ENCODE data around the gene GPR27.

GPR27 gene

DNA sequence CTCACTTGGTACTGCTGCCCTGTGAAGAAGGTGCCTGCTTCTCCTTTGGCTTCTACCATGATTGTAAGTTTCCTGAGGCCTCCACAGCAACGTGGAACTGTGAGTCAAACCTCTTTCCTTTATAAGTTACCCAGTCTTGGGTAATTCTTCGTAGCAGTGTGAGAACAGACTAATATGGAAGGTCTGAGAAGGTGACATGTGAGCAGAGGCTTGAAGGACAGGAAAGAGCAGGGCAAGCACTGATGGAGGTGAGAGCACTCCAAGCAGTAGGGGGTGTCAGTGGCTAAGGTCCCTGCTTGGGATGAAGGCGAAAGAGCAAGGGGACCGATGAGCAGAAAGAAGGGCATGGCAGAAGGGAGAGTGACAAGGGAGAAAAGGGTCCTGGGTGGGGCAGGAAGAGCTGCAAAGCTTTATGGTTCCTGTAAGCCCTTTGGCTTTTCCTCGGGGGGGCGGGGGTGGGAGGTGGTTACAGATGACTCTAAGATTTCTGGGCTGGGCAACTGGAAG lies 32.0 kb upstream of the GPR27 start:
- DNase-seq (ENCODE audit: insufficient read length) (no peak), FAIRE-seq (no peak)
- TF ChIP-seq POLR2AphosphoS5 (IDR thresholded peaks at IDR 0.05; ENCODE audit: low read depth, low read length) (no peak), TAF1 (IDR thresholded peaks at IDR 0.05; ENCODE audit: borderline replicate concordance, low read depth, low read length) (no peak), POLR2A (IDR thresholded peaks at IDR 0.05; ENCODE audit: low read depth, low read length) (no peak)

DNA sequence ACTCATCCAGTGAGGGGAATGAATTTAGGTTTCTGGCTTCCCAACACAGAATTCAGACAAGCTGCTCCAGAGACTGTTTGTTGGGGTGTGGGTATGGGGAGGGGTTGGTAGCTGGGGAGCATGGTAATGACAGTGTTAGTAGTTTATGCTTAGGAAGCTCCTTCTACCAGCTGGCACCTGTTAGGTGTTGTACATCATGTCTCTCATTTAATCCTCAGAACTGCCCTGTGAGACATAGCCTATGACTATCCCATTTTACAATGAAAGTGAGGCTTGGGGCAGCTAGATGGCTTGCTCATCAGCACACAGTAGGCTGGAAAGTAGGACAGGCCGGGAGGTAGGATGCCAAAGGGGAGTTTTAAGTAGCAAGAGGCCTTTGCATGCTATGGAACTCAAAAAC lies 31.0 kb upstream of the GPR27 start:
- FAIRE-seq (no peak), DNase-seq (ENCODE audit: insufficient read length) (no peak)
- TF ChIP-seq POLR2AphosphoS5 (IDR thresholded peaks at IDR 0.05; ENCODE audit: low read depth, low read length), result no peak
- TF ChIP-seq TAF1 (IDR thresholded peaks at IDR 0.05; ENCODE audit: borderline replicate concordance, low read depth, low read length), result no peak
- TF ChIP-seq POLR2A (IDR thresholded peaks at IDR 0.05; ENCODE audit: low read depth, low read length), result no peak

DNA sequence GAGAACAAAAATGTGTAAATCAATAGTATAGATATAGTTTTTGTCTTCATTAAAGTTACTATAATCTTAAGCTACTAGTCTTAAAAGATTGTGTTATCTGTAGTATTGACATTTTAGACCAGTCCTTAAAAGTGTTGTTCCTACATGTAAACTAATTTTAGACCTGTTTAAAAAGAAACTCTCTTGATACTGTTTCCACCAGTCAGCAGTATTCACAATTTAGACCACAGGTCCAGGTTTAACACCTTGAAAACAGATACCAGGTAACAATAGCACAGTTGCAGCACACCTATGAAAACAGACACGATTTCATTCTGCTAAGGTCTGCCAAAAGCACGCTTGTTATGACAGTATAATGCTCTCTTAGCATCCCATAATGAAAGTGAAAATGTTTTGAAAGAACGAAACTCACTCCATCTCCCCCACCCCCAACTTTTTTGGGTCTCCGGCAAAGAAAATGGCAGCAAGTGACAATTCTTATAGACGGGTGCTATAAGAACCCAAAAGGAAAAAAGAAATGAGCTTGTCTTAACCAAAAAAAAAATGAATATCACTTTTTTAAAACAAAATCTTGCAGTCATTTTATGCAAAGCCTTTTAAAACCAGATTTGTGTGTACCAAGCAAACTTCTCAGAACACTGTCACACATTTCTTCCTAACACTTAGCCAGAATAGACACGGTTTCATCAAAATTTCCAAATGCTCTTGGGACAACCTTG lies 30.0 kb upstream of the GPR27 start:
- FAIRE-seq (peak; percentile 83), DNase-seq (ENCODE audit: insufficient read length) (peak; percentile 12)
- no peak for TF ChIP-seq POLR2AphosphoS5 (IDR thresholded peaks at IDR 0.05; ENCODE audit: low read depth, low read length)

DNA sequence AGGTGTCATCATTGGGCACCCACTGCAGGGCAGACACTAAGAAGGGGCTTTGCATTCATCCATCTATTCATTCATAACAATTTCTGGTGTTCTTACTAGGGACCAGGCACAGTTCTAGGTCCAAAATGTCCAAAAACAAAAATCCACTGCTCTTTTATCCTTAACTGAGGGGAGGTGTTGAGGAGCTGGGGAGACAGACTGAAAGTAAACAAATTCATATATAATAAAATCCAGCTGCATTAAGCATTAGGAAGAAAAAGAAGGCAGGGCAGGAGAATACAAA lies 29.5 kb upstream of the GPR27 start:
- TF ChIP-seq TAF1 (IDR thresholded peaks at IDR 0.05; ENCODE audit: borderline replicate concordance, low read depth, low read length), result no peak
- TF ChIP-seq POLR2AphosphoS5 (IDR thresholded peaks at IDR 0.05; ENCODE audit: low read depth, low read length), result no peak
- TF ChIP-seq POLR2A (IDR thresholded peaks at IDR 0.05; ENCODE audit: low read depth, low read length), result no peak
- no peak for FAIRE-seq
- DNase-seq (ENCODE audit: insufficient read length), result no peak

DNA sequence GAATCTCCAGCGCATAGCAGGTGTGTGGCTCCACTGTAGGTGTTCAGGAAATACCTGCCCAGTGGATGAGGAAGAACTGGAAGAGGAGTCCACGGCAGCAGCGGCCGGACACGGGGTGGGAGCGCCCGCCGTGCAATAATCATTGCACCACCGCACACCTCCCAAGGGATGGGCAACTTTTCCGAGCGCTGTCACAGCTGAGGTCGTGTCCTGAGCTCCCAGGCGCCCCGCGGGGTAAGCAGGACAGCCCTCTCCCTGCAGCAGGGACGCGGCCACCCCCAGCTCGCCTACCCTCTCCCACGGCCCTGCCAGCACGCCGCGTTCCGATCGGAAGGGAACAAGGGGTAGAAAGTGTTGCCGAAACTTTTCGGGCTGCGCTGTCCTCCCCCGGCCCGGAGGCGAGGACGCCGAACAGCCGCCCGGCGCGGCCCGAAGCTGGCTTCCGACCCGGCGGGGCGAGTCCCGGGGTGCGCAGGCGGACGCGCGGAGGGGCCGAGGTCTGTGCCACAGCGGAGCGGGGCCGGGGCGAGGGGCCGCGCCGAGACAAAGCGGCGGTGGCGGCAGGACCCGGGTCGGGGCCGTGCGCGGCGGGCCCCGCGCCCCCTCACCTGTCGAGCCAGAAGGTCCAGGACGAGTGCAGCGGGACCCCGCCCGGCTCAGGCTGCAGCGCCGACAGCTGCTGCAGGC lies 28.9 kb upstream of the GPR27 start:
- no peak for TF ChIP-seq POLR2AphosphoS5 (IDR thresholded peaks at IDR 0.05; ENCODE audit: low read depth, low read length)
- FAIRE-seq (peak; percentile 84), DNase-seq (ENCODE audit: insufficient read length) (peak; percentile 34)

DNA sequence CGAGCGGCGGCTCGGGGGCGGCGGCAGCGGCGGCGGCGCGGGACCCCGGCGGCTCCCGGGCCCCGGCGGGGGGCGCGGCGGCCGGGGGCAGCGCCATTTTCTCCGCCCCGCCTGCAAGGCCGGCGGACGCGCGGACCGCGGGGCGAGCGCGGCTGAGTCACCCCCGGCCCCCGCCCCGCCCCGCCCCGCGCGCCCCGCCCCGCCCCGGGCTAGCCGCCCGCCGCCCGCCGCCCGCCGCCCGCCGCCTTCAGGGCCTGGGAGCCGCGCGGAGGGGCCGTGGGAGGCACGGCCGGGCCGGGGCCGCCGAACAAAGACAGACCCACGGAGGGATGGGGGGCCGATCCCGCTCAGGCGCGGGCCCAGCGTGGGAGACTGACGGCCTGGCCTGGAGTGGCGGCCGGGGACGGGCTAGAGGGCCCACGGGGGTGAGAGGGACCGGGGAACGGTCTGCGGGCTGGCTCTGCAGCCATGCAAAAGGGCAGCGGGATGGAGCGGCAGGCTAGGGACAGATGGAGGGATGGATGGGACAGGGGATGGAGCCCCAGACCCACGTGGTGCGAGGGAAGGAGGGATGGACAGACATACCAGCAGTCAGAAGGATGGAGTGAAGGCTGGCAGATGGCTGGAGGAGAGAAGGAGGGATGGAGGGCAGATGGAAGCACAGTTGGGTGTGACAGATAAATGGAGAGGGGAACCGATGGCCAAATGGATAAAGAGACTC lies 28.2 kb upstream of the GPR27 start, which contains the start of gene EIF4E3:
Gene EIF4E3 (minus strand): TSS at position 132 of the 721 bp plus-strand sequence. CDS start 35 bp downstream, at position 97.
- FAIRE-seq, result peak; percentile 21
- DNase-seq (ENCODE audit: insufficient read length), result peak; percentile 51
- no peak for TF ChIP-seq TAF1 (IDR thresholded peaks at IDR 0.05; ENCODE audit: borderline replicate concordance, low read depth, low read length)
- TF ChIP-seq POLR2A (IDR thresholded peaks at IDR 0.05; ENCODE audit: low read depth, low read length), result no peak
- no peak for TF ChIP-seq POLR2AphosphoS5 (IDR thresholded peaks at IDR 0.05; ENCODE audit: low read depth, low read length)

DNA sequence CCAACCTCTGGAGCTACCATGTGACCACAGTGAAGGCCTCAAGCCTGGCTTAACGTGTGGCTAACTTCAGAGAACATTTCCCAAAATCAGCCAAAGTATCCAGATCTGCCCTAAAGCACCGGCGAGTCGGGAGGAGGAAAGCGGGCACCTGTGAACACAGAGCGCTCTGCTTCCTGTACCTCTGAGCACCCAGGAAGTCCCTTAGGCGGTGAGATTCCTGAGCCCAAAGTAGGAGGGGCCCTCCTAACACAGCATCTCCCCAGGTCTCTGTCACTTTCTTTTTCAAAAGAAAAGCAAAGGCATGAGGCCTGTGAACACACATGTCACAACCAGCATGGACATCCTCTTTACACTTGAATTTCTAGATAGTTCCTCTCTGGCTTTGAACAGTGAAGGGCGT lies 27.5 kb upstream of the GPR27 start:
- no peak for DNase-seq (ENCODE audit: insufficient read length)
- no peak for FAIRE-seq
- TF ChIP-seq POLR2A (IDR thresholded peaks at IDR 0.05; ENCODE audit: low read depth, low read length) (no peak), TAF1 (IDR thresholded peaks at IDR 0.05; ENCODE audit: borderline replicate concordance, low read depth, low read length) (no peak), POLR2AphosphoS5 (IDR thresholded peaks at IDR 0.05; ENCODE audit: low read depth, low read length) (no peak)

DNA sequence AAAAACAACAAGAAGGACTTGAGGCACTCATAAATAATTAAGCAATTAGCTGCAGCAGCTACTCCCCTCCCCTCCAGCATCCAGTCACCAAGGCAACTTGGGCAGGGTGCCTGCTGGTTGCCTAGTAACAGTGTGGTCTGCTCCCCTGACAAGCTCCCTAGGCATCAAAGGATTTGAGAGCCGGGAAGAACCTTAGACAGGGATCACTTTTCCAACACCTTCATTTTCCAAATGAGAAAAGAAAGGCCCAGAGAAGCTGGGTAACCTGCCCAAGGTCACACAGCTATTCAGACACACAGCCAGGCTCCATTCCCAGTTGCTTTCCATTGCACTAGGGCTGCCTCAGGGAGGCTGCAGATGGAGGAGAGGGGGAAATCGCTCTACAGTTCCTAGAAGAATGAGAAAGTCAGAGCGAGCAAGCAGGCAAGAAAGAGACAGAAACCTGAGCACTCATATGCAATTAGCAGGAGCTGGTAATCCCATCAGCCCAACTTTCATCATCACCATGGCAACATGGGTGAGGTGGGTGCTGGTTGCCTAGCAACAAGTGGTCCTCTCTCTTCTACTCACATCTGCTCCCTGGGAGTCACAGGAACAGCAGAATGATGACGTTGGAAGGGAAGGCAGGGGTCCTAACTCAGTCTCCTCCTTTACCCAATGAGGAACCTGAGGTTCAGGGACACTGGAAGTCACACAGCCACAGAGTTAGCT lies 24.9 kb upstream of the GPR27 start:
- DNase-seq (ENCODE audit: insufficient read length) (no peak), FAIRE-seq (no peak)
- TF ChIP-seq POLR2A (IDR thresholded peaks at IDR 0.05; ENCODE audit: low read depth, low read length) (no peak), TAF1 (IDR thresholded peaks at IDR 0.05; ENCODE audit: borderline replicate concordance, low read depth, low read length) (no peak), POLR2AphosphoS5 (IDR thresholded peaks at IDR 0.05; ENCODE audit: low read depth, low read length) (no peak)

DNA sequence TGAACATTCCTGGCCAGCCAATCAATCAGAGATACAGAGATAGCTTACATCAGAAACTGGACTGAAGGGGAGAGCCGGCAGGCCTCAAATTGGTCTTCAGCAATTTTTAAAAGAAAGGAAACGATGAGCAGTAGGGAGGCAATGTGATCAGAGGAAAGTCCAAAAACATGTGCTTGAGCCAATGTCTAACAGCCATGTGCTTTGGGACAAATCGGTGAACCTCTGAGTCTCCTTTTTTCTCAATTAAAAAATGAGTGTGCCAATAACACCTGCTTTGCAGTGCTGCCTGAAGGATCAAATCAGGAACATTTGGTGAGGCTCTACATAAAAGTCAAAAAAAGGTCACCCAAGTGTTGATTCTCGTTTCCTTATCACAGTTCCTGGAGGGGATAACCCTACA lies 21.0 kb upstream of the GPR27 start:
- FAIRE-seq (no peak), DNase-seq (ENCODE audit: insufficient read length) (no peak)
- TF ChIP-seq TAF1 (IDR thresholded peaks at IDR 0.05; ENCODE audit: borderline replicate concordance, low read depth, low read length) (no peak), POLR2A (IDR thresholded peaks at IDR 0.05; ENCODE audit: low read depth, low read length) (no peak), POLR2AphosphoS5 (IDR thresholded peaks at IDR 0.05; ENCODE audit: low read depth, low read length) (no peak)

DNA sequence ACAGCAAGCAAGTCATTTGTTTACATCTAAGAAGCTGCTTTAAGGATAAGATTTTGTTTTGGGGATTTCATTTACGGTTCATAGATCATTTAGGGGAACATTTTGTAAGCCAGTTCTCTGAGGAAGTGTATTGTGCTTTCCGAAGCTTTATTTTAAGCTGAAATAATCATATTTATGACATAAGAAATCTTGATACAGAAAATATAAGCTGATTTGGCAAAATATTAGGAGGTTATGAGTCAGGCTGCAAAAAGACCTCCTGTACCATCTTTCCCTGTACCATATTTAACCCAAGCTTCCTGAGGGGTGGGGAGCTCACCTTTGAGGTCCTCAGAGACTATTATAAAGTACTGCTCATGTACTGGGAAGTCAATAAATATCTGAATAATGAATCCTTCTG lies 20.3 kb upstream of the GPR27 start:
- FAIRE-seq (no peak), DNase-seq (ENCODE audit: insufficient read length) (no peak)
- TF ChIP-seq POLR2A (IDR thresholded peaks at IDR 0.05; ENCODE audit: low read depth, low read length) (no peak), POLR2AphosphoS5 (IDR thresholded peaks at IDR 0.05; ENCODE audit: low read depth, low read length) (no peak), TAF1 (IDR thresholded peaks at IDR 0.05; ENCODE audit: borderline replicate concordance, low read depth, low read length) (no peak)

DNA sequence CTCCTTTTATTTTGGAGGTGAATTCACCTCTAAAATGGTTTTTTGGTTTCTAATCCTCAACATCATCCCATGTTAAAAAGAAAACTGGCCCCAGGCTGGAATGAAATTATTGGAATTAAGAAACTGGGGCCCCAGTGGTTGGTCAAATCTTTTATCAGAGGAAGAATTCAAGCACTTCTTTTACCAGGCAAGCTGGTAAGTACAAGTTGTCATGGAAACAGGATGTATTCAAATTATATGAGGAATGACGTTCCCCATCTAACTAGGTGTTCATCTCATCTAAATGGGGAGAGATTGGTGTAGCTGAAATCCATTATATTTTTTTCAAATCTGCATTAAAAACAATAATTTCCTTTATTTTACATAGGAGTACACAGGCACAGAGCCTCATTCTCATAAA lies 18.8 kb upstream of the GPR27 start:
- DNase-seq (ENCODE audit: insufficient read length), result no peak
- TF ChIP-seq POLR2AphosphoS5 (IDR thresholded peaks at IDR 0.05; ENCODE audit: low read depth, low read length) (no peak), POLR2A (IDR thresholded peaks at IDR 0.05; ENCODE audit: low read depth, low read length) (no peak), TAF1 (IDR thresholded peaks at IDR 0.05; ENCODE audit: borderline replicate concordance, low read depth, low read length) (no peak)
- FAIRE-seq, result no peak
